SH-SY5Y (cell line): ENCODE results near the gene ANKLE2.

Experiments
- GATA2 ChIP-seq: IDR thresholded peaks from 2 replicates; pipeline ENCODE4 v1.6.1; 2011; ENCODE audit warnings: mild to moderate bottlenecking, low read depth, low read length
- GATA3 ChIP-seq: IDR thresholded peaks from 2 replicates; pipeline ENCODE4 v1.6.1; 2011; ENCODE audit warnings: low read depth, mild to moderate bottlenecking, low read length, moderate library complexity

DNA sequence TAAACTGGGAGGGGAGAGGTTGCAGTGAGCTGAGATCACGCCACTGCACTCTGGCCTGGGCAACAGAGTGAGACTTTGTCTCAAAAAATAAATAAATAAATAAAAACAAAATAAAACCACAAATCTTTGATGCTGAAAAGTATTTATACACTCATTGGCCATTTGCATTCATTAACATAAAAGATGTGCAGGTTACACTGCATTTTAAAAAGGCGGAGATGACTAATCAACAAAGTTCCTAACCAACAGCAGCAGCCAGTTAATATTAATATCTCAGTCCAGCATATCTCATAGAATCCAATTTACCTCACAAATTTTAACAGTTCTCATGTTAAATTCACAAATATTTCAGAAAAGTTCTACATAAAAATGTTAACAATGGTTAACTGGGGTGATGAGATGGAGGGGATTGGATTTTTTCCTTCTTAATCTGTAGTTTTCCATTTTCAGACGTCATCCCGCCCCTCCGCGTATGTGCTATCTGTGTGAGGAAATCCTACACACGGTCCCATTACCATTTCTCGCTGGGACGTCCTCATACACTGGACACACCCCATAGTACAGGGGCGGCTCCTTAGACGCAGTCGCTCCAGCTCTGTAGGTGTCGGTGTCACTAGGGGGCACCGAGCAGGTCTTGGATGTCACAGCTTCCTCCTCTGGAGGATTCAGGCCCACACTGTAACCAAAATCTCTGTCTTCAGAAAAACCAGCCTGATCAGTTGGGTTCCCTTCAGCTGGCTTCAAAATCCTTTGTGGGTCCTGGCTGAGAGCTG lies 7.3 kb downstream of the ANKLE2 start:
- TF ChIP-seq GATA3 = no peak
- TF ChIP-seq GATA2 = no peak
